Lower leg skin (tissue), 4 donors: ENCODE data around the gene TNN. TPM values are rescaled to one million over a fixed set of nuclear protein-coding genes. Genes with fewer than 3 reads are reported as not detected.
A peak's percentile ranks its signal among the peaks of the same experiment; 100 is the strongest.
"Not testable (repeated sequence)": the region's sequence is repeated elsewhere in the genome, so short reads cannot be mapped to it uniquely, and the experiment has no call there.

Experiments used
- DNase-seq, 2 donors: peaks; one replicate each; pipeline ENCODE4 v3.0.0-alpha.2; 2019; ENCODE audit warnings: low spot score in 2 of 2
- H3K4me3 ChIP-seq: fragments of 200-600 bp; sonication (generic); 2 replicates; pipeline ENCODE4 v1.5.1; 2017; ENCODE audit warnings: mild to moderate bottlenecking, low read depth; ENCODE audit not compliant: poor library complexity, severe bottlenecking
- POLR2A ChIP-seq, 2 donors: fragments of 450-650 bp; IDR thresholded peaks; one replicate each; pipeline ENCODE4 v1.6.1; 2016 to 2017; ENCODE audit warnings: antibody characterized with exemption in 2 of 2, mild to moderate bottlenecking in 1 of 2, moderate library complexity in 1 of 2
- WGBS, 2 donors: methylation state at CpG; one replicate each; pipeline ENCODE4 v1.1.5; 2018; 5-methylcytosine and 5-hydroxymethylcytosine counted together
- intact Hi-C: fragments of 100-400 bp; cut with DNase I; formaldehyde crosslinking; loops from one replicate; pipeline ENCODE4 v1.15.0; 2023; ENCODE audit warnings: low total_unique reads
- total RNA-seq, 4 donors: library from RNA; depleted of rRNA; stranded (reverse); fragments of >200 nt; gene quantifications; one replicate each; pipeline ENCODE4 v1.1.0, GENCODE V29; 2016
- TF ChIP-seq, protein P1 (sequence below), 3 donors: fragments of 450-650 bp; IDR thresholded peaks; one replicate each; pipeline ENCODE4 v1.5.1; 2016; ENCODE audit warnings: antibody characterized with exemption in 3 of 3, mild to moderate bottlenecking in 3 of 3, moderate library complexity in 2 of 3

Gene TNN, protein sequence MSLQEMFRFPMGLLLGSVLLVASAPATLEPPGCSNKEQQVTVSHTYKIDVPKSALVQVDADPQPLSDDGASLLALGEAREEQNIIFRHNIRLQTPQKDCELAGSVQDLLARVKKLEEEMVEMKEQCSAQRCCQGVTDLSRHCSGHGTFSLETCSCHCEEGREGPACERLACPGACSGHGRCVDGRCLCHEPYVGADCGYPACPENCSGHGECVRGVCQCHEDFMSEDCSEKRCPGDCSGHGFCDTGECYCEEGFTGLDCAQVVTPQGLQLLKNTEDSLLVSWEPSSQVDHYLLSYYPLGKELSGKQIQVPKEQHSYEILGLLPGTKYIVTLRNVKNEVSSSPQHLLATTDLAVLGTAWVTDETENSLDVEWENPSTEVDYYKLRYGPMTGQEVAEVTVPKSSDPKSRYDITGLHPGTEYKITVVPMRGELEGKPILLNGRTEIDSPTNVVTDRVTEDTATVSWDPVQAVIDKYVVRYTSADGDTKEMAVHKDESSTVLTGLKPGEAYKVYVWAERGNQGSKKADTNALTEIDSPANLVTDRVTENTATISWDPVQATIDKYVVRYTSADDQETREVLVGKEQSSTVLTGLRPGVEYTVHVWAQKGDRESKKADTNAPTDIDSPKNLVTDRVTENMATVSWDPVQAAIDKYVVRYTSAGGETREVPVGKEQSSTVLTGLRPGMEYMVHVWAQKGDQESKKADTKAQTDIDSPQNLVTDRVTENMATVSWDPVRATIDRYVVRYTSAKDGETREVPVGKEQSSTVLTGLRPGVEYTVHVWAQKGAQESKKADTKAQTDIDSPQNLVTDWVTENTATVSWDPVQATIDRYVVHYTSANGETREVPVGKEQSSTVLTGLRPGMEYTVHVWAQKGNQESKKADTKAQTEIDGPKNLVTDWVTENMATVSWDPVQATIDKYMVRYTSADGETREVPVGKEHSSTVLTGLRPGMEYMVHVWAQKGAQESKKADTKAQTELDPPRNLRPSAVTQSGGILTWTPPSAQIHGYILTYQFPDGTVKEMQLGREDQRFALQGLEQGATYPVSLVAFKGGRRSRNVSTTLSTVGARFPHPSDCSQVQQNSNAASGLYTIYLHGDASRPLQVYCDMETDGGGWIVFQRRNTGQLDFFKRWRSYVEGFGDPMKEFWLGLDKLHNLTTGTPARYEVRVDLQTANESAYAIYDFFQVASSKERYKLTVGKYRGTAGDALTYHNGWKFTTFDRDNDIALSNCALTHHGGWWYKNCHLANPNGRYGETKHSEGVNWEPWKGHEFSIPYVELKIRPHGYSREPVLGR (N-terminal part only)
- total RNA-seq, result 1 to 10 TPM in 2 of 4 donors, under 1 TPM in 2; 0.30 to 2.5 (median 0.84) TPM

DNA sequence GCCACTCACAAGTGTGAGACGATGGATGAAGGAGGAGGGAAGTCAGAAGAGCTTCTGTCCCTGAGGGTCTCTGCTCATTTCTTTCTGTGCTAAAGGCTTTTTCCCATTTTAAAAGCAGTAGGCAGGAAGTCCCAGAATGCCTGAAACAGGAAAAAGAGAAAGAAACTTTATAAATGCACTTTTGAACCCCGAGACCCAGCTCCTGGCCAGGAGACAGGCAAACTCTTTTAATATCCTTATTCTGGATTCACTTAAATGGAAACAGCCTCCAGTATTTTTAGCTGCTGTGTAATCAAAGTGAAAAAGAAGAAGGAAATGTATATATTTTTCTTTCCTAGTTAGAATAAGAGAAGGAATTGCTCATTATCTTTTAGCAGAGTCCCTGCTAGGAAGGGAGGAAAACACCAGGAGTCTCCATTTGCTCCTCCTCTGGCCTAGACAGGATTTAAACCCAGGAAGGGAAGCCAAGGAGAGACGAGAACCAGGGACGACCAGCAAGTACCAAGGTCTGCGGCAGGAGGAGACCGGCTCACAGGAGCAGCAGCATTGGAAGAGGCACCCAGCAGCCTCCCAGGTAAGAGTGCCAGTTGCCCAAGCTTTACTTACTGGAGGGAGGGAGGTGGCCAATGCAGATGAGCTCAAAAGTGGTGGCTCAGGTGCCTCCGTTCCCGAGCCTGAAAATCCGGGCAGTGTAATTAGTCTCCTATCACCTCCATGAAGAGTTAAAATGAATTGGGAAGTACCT, at the start of gene TNN:
Gene TNN, plus strand, starts transcription at position 472 of the 745 bp plus-strand sequence. CDS start 9,586 bp downstream, outside the sequence.
- WGBS, 2 donors, result 66 to 72% methylated on average over 9 of the region's 9 CpGs
- DNase-seq, result no peak
- intact Hi-C loops, result no loop called here
- H3K4me3 ChIP-seq, result no peak within 1 kb of the TSS
- TF ChIP-seq POLR2A (IDR thresholded peaks at IDR 0.05), result no peak
- TF ChIP-seq, protein P1, sequence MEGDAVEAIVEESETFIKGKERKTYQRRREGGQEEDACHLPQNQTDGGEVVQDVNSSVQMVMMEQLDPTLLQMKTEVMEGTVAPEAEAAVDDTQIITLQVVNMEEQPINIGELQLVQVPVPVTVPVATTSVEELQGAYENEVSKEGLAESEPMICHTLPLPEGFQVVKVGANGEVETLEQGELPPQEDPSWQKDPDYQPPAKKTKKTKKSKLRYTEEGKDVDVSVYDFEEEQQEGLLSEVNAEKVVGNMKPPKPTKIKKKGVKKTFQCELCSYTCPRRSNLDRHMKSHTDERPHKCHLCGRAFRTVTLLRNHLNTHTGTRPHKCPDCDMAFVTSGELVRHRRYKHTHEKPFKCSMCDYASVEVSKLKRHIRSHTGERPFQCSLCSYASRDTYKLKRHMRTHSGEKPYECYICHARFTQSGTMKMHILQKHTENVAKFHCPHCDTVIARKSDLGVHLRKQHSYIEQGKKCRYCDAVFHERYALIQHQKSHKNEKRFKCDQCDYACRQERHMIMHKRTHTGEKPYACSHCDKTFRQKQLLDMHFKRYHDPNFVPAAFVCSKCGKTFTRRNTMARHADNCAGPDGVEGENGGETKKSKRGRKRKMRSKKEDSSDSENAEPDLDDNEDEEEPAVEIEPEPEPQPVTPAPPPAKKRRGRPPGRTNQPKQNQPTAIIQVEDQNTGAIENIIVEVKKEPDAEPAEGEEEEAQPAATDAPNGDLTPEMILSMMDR (IDR thresholded peaks at IDR 0.05), result no peak

DNA sequence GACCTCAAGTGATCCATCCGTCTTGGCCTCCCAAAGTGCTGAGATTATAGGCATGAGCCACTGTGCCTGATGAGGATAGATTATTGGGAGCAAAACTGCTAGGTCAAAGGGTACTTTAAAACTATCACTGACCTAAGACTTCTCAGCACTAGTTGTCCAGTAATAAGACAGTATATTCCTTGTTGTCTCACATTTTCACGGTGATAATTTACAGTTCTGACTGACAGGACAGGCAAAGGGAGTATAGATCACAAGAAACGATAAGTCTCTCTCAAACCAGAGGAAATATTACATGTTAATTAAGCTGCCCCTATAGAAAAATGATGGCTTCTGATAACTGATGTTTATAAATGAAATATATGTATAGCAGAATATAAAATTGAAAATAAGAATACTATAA, 48.1 kb upstream of the TNN start:
- intact Hi-C loops, result no loop called here
- DNase-seq, result no peak
- H3K4me3 ChIP-seq, result no peak overlapping the region
- 81 to 89% methylated on average over 3 of the region's 3 CpGs for WGBS, 2 donors
- TF ChIP-seq POLR2A (IDR thresholded peaks at IDR 0.05), result no peak
- TF ChIP-seq, protein P1 (IDR thresholded peaks at IDR 0.05), result no peak

DNA sequence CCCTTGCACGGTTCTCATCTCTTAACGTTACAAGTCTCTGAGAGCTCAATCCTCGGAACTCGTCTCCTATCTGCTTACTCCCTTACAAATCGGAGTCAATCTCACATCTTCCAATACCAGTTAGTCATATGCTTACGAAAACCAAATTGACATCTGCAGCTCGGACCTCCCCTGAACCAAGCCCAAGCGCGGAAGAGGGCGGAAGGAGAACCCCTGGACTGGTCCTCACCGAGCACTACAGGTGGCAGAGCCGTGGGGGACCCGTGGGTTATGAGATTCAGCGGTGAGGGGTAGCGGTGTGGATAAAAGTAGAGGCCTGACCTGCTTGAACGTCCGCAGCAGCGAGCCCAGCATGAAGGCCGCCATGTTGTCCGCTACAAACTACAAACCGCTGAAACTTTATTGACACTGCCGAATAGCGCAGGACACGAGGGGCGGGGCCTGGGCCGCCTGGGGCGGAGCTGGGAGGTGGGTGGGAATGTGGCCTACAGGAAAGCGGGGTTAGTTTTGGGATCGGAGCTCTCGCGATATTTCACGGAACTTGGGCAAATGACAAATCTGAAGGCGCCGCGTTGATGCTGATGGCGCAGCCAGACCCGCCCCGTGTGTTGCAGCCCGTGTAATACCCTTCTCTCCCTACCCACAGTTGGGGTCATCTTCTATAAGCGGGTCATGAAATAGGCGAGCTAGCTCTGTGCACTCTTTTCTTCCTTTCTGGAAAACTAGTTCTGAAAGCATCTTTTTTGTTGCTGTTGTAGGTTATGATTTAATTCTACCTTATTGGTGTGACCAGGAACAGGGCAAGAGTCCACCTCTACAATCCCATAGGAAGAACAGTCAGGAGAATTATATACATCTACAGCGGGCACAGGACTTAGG, 44.4 kb upstream of the TNN start, which contains the start of gene MRPS14:
Gene MRPS14, minus strand, starts transcription at position 383 of the 879 bp plus-strand sequence. Its CDS starts 17 bp downstream, at position 366.
- peak within 1 kb of the TSS; percentile 68 for H3K4me3 ChIP-seq
- peak in 1 of 2 donors; percentile 14 for TF ChIP-seq POLR2A (IDR thresholded peaks at IDR 0.05)
- TF ChIP-seq, protein P1 (IDR thresholded peaks at IDR 0.05), result no peak
- 3 to 4% methylated on average over 42 of the region's 42 CpGs for WGBS, 2 donors
- DNase-seq, result peak; percentile 97 to 99
- intact Hi-C loops, result no loop called here

DNA sequence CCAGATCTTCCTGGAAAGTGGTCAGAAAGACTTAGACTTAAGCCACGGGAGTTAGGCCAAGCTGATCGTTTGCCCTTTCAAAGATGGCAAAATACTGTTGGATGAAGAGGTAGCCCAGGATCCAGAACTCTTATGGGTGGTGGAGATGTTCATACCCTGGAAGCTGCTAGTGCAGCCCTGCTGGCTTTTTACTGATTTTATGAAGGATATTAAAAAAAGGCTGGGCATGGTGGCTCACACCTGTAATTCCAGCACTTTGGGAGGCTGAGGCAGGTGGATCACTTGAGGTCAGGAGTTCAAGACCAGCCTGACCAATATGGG, 43.8 kb upstream of the TNN start:
- intact Hi-C loops, DNase-seq, H3K4me3 ChIP-seq: not testable (repeated sequence)
- WGBS, 2 donors, result 92% methylated on average over 2 of the region's 2 CpGs

DNA sequence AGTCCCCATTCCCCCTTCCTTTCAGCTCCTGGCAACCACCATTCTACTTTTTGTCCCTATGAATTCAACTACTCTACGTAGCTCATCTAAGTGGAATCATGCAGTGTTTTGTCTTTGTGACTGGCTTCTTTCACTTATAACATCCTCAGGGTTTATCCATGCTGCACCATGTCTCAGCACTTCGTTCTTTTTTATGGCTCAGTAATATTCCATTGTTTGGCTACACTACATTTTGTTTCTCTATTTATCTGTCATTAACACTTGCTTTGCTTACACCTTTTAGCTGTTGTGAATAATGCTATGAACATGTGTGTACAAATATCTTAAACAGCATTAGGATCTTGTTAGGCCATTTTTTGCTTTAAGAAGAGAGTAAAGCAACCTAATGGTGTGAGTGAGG, 42.9 kb upstream of the TNN start:
- no peak for TF ChIP-seq POLR2A (IDR thresholded peaks at IDR 0.05)
- TF ChIP-seq, protein P1 (IDR thresholded peaks at IDR 0.05), result no peak
- intact Hi-C loops, result no loop called here
- H3K4me3 ChIP-seq, result no peak overlapping the region
- WGBS, 2 donors, result 95 to 97% methylated on average over 2 of the region's 2 CpGs
- DNase-seq, result no peak
